K562 (cell line): Measurements from ENCODE around the gene PEX11B. TPM values are rescaled to one million over a fixed set of nuclear protein-coding genes. Genes with fewer than 3 reads are reported as not detected.

Experiments
- CREB1 ChIP-seq, 2 experiments: sonication (generic) in 1 of 2; formaldehyde crosslinking in 1 of 2; IDR thresholded peaks; 2 replicates each; pipeline versions ENCODE4 v1.6.1 to v1.8.0; 2012 to 2022; ENCODE audit warnings: inconsistent platforms in 1 of 2, mild to moderate bottlenecking in 1 of 2, missing genetic modification reagents in 1 of 2, moderate library complexity in 1 of 2
- CTCF ChIP-seq, 3 experiments: IDR thresholded peaks in 2 of 3; conservative IDR thresholded peaks in 1 of 3; 2 replicates each; pipeline ENCODE4 v1.5.1; 2011 to 2012; ENCODE audit warnings: low read length in 3 of 3, mild to moderate bottlenecking in 3 of 3, control low read depth in 2 of 3, improper control_type of control experiment in 1 of 3, inconsistent platforms in 1 of 3, low read depth in 1 of 3, mixed read lengths in 1 of 3, moderate library complexity in 1 of 3; ENCODE audit not compliant: insufficient read depth in 2 of 3
- EGR1 ChIP-seq: fragments of 450-650 bp; conservative IDR thresholded peaks from 2 replicates; pipeline ENCODE4 v1.6.1; 2017; ENCODE audit warnings: mild to moderate bottlenecking
- EP400 ChIP-seq: fragments of 450-650 bp; IDR thresholded peaks from 2 replicates; pipeline ENCODE4 v1.6.1; 2017; ENCODE audit warnings: antibody characterized with exemption, mild to moderate bottlenecking, moderate library complexity
- FOXP4 ChIP-seq: sonication (generic); formaldehyde crosslinking; IDR thresholded peaks from 2 replicates; pipeline ENCODE4 v1.8.0; 2022; ENCODE audit warnings: mild to moderate bottlenecking, missing genetic modification reagents, borderline replicate concordance
- HCFC1 ChIP-seq: IDR thresholded peaks from 2 replicates; pipeline ENCODE4 v1.6.1; 2012; ENCODE audit warnings: low read depth, low read length, improper control_type of control experiment
- HDAC1 ChIP-seq, 2 experiments: fragments of 450-650 bp; IDR thresholded peaks; 2 replicates each; pipeline ENCODE4 v1.6.1; 2016 to 2017; ENCODE audit warnings: inconsistent platforms in 1 of 2, mild to moderate bottlenecking in 1 of 2, moderate library complexity in 1 of 2
- HES1 ChIP-seq: fragments of 450-650 bp; IDR thresholded peaks from 2 replicates; pipeline ENCODE4 v1.6.1; 2016; ENCODE audit warnings: low read depth, mild to moderate bottlenecking, moderate library complexity
- MED1 ChIP-seq: sonication (generic); formaldehyde crosslinking; IDR thresholded peaks from 2 replicates; pipeline ENCODE4 v1.8.1; 2023; ENCODE audit warnings: missing genetic modification reagents, borderline replicate concordance
- MEIS2 ChIP-seq: fragments of 450-650 bp; IDR thresholded peaks from 2 replicates; pipeline ENCODE4 v1.6.1; 2014; ENCODE audit warnings: mild to moderate bottlenecking; ENCODE audit not compliant: partially characterized antibody
- NR2C1 ChIP-seq, 2 experiments: fragments of 450-650 bp; IDR thresholded peaks; 2 replicates each; pipeline ENCODE4 v1.6.1; 2017; ENCODE audit warnings: mild to moderate bottlenecking in 2 of 2, antibody characterized with exemption in 1 of 2, inconsistent platforms in 1 of 2, missing compliant biosample characterization in 1 of 2, missing genetic modification characterization in 1 of 2
- POLR2G ChIP-seq: fragments of 200-400 bp; formaldehyde crosslinking; IDR thresholded peaks from 2 replicates; pipeline ENCODE4 v1.6.1; 2017; ENCODE audit warnings: low read depth, mild to moderate bottlenecking, antibody characterized with exemption, low read length, moderate library complexity
- RB1 ChIP-seq: fragments of 450-650 bp; IDR thresholded peaks from 2 replicates; pipeline ENCODE4 v1.6.1; 2017; ENCODE audit warnings: low read depth, mild to moderate bottlenecking
- RBBP5 ChIP-seq: fragments of 200-600 bp; sonication (generic); IDR thresholded peaks from 2 replicates; pipeline ENCODE4 v1.6.1; 2012; ENCODE audit warnings: borderline replicate concordance, mild to moderate bottlenecking, low read length, control low read depth, inconsistent platforms; ENCODE audit not compliant: insufficient read depth, poor library complexity, severe bottlenecking
- SP2 ChIP-seq: IDR thresholded peaks from 2 replicates; pipeline ENCODE4 v1.6.1; 2011; ENCODE audit warnings: mild to moderate bottlenecking, low read depth, low read length, moderate library complexity; ENCODE audit not compliant: poor library complexity, severe bottlenecking; ENCODE audit errors: extremely low read depth
- ZBTB2 ChIP-seq: fragments of 450-650 bp; IDR thresholded peaks from 2 replicates; pipeline ENCODE4 v1.6.1; 2016; ENCODE audit warnings: antibody characterized with exemption
- ZNF354B ChIP-seq: fragments of 250-450 bp; sonication (Bioruptor Pico); IDR thresholded peaks from 2 replicates; pipeline ENCODE4 v1.4.0; 2020
- polyA plus RNA-seq, 8 experiments: library from polyadenylated mRNA; depleted of rRNA in 4 of 8; stranded (reverse) in 5 of 8; unstranded in 3 of 8; fragments of >200 nt; fragmentation: Nextera tagmentation in 2 of 8; fragmentation: Illumina TruSeq in 1 of 8; extraction: Ambion mirVana in 2 of 8; extraction: Trizol in 1 of 8; gene quantifications; 2 replicates each; pipeline versions ENCODE4 v1.2.1 to v1.2.3, GENCODE V29; 2011 to 2014; ENCODE audit warnings: inconsistent platforms in 1 of 8, missing spikeins in 1 of 8
- total RNA-seq, 7 experiments: library from RNA; depleted of rRNA in 6 of 7; stranded (reverse); fragments of >200 nt in 6 of 7; fragmentation: Illumina TruSeq in 2 of 7; extraction: Trizol in 2 of 7; gene quantifications; 2 replicates each; pipeline versions ENCODE4 v1.2.1 to v1.2.3, GENCODE V29; 2011 to 2021; ENCODE audit warnings: low replicate concordance in 1 of 7

The PEX11B gene
- total and polyA plus RNA-seq, 9 of the 15 experiments (the other 6 are each of a cell fraction or from before 2014, with no cell fraction given): 13.2 to 60.0 (median 21.7) TPM

DNA sequence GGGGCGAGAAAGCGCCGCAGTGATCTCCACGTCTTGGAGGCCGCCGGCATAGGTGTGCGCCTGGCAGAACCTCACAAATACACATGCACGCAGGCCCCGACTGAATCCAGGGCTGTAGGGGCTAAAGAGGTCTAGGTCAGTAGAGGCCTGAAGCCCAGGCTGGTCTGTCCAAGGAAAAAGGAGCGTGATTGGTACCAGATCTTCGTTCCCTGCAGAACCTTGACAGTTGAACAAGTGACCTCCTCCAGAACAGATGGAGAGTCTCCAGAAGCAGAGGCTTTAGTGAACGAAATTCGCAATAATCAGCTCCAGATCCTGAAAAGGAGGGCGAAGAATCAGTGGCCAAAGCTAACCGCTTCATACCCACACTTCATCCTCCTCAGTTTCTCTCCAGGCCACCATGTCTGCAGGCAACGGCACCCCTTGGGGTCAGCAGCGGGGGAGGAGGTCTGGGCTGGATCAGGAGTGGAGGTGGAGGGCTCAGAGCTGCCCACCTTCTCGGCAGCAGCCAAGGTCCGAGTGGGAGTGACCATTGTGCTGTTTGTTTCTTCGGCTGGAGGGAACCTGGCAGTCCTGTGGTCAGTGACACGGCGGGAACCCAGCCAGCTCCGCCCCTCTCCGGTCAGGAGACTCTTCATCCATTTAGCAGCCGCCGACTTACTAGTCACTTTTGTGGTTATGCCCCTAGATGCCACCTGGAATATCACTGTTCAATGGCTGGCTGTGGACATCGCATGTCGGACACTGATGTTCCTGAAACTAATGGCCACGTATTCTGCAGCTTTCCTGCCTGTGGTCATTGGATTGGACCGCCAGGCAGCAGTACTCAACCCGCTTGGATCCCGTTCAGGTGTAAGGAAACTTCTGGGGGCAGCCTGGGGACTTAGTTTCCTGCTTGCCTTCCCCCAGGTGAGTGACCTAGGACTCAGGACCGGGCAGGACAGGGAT lies 749 bp upstream of the PEX11B start (continued):
- peak; percentile 67; the same call in 1 of the 2 replicates for TF ChIP-seq RB1
- no peak for TF ChIP-seq ZBTB2
- 0 out of 6 replicates have a peak, but pooled peaks of 2 of the 3 experiments have one; percentile 7 to 10 for TF ChIP-seq CTCF (IDR thresholded peaks at IDR 0.05 in 2 of 3, conservative IDR thresholded peaks at IDR 0.05 in 1 of 3; ENCODE audit: insufficient read depth in 2 of 3, low read depth in 1 of 3, low read length in 3 of 3)
- TF ChIP-seq CREB1 (IDR thresholded peaks at IDR 0.05): peak; percentile 59; the same call in 1 of the 2 replicates
- TF ChIP-seq CREB1 (CRISPR knock-in tag; IDR thresholded peaks at IDR 0.05): peak; percentile 2; the same call in 1 of the 2 replicates
- no peak for TF ChIP-seq NR2C1 (IDR thresholded peaks at IDR 0.05)
- no peak for TF ChIP-seq NR2C1 (tag; IDR thresholded peaks at IDR 0.05)
- TF ChIP-seq HES1: 0 out of 2 replicates have a peak, but pooled peaks have one; percentile 7
- peak; percentile 14; the same call in 1 of the 2 replicates for TF ChIP-seq EGR1
- TF ChIP-seq RBBP5: peak; percentile 11
- TF ChIP-seq HCFC1: no peak
- TF ChIP-seq ZNF354B: no peak
- no peak for TF ChIP-seq SP2
- no peak for TF ChIP-seq MEIS2
- TF ChIP-seq MED1 (CRISPR knock-in tag): no peak
- TF ChIP-seq FOXP4 (CRISPR knock-in tag): no peak
- peak; percentile 49; the same call in 1 of the 2 replicates for TF ChIP-seq POLR2G
- TF ChIP-seq HDAC1 (IDR thresholded peaks at IDR 0.05): peak in 1 of 2 experiments; percentile 48; a peak in 1 of 4 replicates
- 0 out of 2 replicates have a peak, but pooled peaks have one; percentile 8 for TF ChIP-seq EP400
